GM19328 (cell line): ENCODE results near the gene CLTCL1.
"Not testable (repeated sequence)": the region's sequence is repeated elsewhere in the genome, so short reads cannot be mapped to it uniquely, and the experiment has no call there.

Experiments
- ATAC-seq: cut with Tn5 transposase; IDR thresholded peaks from one replicate; pipeline ENCODE4 v1.9.1; 2021; ENCODE audit warnings: mild to moderate bottlenecking, moderate library complexity; ENCODE audit not compliant: unreplicated experiment

Gene CLTCL1

DNA sequence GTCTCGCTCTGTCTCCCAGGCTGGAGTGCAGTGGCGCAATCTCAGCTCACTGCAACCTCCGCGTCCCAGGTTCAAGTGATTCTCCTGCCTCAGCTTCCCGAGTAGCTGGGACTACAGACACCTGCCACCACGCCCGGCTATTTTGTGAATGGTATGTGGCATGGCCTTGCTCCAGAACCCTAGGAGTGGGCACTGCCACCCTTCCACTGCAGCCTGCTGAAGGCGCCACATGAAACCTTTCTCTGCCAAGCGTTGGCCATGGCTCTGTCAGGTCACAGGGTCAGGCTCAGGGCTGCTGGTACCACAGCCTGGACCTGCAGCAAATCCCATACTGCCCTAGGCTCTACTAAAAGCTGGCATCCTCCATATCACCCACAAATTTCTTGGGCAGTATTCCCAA is 135.4 kb downstream of the CLTCL1 start:
- ATAC-seq = not testable (repeated sequence)

DNA sequence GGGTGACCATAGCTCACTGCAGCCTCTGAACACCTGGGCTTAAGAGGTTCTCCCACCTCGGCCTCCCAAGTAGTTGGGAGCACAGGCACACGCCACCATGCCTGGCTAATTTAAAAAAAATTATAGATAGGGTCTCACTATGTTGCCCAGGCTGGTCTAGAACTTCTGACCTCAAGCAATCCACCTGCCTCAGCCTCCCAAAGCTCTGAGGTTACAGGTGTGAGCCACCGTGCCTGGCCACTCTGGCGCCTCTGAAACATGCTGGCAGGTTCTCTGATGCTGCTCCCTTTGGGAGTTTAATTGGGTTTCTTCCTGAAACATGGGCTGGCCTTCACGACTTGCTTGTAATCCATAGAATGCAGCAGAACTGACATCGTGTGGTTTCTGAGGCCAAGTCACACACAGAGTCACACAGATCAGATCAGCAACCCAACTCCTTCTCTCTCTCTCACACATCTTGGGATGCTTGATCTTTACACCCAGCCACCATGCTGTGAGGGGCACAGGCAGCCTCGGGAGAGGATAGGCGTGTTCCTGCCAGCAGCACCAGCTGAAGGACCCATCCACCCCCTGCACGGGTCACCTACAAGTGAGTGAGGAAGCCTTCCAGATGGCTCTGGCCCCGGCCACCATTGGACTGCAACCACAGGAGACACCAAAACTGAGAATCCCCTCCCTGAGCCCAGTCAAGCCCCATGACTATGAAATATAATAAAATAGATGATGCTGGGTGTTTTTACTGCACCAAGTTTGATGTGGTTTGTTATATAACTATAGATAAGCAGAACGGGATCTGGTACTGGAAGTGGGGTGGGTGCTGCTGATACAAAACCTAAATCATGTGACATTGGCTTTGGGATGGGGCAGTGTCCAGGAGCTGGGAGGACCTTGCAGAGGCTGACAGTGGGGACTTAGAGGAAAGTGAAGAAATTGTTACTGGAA is 138.3 kb downstream of the CLTCL1 start:
- ATAC-seq = no peak

DNA sequence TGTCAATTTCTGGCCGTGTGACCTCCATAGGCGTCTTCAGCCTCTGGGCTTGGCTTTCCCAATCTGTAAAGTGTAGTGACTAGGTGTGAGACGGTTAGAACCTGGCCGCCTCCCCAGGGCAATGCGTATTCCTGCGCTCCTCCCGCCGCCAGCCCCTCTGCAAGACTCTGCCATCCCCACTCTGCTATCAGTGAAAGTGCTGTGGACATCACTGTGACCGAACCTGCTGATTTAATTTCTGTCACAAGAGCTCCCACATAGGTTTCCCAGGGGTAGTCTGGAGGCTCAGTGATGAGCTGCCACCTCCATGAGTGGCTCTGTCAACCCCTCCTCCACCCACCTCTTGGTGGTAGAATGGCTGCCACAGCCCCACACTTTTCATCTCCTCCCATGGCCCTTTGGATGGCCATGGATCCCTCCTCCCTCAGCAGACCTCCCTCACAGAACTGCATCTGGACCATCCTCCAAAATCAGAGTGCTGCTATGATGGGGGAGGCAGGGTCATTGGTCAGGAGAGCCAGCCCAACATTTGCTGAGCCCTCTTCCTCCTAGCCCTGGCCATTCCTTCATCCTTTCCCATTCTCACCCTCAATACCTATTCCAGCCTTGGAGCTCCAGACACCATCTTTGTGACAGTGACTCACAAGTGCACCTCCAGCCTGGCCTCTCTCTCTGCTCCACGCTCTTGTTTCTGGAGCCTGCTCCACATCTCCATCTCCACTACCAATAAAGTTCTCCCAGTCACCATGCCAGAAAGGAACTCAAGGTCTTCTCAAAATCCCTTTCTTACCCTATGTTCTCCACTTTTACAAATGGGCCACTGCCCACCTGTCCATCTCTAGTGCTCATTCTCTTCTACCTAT is 140.0 kb downstream of the CLTCL1 start:
- no peak for ATAC-seq

DNA sequence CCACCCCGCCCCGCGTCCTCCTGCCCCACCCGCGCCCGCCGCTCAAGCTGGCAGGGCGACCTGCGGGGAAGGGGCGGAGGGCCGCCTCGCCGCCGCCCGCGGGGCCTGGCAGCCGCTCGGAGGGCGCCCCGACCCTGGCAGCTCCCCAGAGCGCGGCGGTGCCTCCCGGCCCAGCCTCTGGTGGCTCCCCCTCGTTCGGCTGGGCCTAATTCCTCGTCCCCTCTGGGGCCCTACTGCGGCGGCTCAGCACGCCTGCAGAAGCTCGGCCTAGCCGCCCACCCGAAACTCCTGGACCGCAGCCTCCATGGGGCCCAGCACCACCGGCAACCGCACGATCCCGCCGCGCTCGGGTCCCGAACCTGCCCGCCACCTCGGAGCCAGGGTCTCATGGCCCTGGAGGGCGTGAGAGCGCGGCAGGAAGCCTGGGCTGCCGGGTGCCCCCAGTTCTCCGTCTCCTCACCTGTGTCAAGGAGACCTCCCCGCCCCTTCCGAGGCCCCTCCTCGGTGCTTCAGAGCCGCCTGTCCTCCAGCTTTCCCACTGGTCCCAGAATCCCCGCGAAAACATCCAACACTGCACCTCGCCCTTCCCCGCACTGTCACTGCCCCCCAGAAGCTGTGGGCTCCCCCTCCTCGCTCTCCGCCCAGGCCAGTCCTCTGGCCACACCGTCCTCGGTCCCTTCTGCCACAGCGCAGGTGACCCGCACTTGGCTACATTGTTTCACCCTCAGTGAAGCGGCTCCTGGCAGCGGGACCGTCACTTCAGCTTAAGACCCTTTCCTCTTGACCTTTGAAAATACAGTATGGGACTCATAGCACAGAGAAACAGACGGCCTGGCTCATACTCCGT is 140.8 kb downstream of the CLTCL1 start:
- no peak for ATAC-seq

DNA sequence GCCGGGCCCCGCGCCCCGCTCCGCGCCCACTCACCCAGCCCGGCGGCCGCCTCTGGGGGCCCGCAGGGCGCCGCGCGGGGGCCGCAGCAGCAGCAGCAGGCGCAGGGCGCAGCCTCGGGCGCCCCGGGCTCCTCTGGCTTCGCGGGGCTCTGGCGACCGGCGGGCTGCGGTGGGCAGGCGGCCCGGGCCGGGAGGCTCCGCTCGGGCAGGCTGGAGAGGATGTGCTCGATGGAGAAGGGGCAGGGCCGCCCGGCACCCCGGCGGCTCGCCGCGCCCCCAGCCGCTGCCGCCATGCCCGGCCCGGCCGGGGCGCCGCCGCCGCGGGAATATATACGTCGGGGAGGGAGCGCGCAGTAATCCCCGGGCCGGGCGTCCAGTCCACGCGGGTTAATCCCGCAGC is 141.5 kb downstream of the CLTCL1 start, which contains the start of gene GSC2:
Gene GSC2, minus strand, starts transcription at position 302 of the 400 bp plus-strand sequence. Its CDS starts 9 bp downstream, at position 293.
- no peak for ATAC-seq

DNA sequence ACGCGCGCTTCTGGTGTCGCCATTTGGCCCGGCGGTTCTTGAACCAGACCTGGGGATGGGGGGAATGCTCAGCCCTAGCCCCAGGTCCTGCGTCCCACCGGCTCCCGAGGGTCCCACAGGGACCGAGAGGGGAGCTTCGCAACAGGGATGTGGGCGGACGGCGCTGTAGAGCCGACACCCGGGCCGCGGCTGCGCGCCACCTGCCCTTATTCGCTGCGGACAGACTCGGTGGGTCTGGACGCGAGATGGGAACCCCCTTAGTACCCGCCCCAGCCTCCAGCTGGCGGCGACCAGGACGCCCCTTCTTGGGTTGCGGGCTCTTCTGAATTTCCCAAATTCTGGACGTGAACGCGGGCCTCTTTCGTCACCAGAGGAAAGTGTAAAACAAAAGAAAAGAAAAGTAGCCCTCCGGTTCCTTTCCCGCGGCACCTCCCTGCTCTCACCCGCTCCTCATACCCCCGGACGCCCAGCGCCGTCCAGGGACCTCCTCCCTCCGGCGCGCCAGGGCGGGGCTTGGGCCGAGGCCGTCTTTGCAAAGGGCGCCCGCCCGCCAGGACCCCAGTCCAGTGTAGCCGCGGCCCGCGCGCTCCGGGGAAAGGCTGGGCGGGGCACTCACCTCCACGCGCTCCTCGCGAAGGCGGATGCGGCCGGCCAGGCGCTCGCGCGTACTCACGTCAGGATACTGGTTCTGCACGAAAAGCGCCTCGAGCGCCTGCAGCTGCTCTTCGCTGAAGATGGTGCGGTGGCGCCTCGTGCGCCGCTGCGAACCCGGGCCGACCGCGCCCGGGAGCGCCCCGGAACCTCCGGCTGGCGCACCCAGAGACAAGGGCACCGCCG is 142.3 kb downstream of the CLTCL1 start:
- ATAC-seq = no peak

DNA sequence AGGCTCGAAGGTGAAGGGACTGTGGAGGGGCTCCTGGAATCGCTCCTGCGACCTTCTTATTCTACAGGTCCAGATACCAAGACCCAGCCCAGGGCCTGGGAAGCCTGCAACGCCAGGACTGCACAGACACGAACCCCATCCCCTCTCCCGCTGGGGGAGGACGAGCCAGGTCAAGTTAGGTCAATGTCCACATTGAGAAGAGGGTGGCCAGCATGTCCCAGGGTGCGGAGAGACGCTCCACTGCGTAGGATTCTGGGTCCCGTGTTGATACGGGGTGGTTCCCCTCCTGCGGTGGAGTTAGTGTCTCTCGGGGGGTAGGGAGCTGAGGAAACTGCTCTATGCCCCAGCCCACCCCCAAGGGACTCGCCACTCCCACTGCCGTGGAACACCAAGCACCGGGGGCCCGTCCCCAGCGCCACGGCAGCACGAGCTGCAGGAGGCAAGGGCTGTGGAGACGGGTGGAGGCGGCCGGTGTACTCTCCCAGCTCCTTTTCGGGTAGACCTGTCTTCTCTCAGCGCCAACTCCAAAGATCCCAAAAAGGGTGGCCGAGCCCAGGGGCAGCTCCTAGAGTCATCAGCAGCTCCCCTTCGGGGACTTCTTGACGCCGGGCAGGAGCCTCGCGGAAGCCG is 143.0 kb downstream of the CLTCL1 start:
- no peak for ATAC-seq

DNA sequence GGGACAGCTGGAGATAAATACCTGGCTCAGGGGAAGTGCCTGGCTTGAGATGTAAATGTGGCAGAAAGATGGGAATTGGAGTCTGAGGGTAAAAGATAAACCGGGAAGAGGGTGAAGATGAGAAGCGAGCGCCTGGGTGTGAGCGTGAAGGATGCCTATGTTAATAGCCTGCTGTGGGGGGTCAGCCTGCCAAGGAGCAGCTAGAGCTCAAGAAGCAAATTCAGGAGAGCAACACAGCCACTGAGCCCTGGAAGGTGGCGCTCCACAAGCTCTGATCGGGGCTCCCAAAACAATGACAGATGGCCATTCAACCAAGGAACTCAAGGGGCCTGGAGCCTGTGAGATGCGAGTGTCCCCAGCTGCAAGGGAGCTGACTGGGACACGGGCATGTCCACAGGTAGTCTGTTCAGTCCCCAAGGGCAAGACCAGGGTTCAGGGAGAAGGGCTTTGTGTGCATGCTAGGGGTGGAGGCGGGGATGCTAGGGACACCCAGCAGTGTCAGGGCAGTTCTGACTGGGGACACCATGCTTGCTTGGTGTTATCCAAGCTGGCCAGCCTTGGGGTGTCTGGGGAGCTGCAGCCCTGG is 144.2 kb downstream of the CLTCL1 start:
- no peak for ATAC-seq

DNA sequence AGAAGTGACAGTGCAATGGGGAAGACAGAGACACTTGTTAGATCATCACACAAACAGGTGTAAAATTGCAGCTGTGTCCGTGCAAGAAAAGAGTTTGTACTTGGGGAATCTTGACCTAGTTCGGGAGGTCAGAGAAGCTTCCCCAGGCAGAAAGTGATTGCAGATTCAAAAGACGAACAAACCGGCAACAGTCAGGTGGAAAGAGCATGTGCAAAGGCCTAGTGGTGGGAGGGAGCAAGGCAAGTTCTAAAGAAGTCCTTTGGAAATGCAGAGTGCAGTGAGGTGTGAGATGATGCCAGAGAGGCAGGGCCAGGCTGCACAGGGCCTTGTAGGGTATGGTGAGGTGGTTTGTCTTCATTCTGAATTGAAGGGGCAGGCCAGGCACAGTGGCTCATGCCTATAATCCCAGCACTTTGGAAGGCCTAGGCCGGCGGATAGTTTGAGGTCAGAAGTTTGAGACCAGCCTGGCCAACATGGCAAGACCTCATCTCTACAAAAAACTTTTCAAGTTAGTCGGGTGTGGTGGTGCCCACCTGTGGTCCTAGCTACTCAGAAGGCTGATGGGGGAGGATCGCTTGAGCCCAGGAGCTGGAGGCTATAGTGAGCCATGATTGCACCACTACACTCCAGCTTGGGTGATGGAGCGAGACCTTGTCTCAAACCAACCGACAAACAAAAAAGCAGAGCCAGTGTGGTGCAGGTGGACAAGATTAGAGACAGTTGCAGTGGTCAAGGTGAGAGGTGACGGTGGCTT is 145.1 kb downstream of the CLTCL1 start:
- ATAC-seq = no peak

DNA sequence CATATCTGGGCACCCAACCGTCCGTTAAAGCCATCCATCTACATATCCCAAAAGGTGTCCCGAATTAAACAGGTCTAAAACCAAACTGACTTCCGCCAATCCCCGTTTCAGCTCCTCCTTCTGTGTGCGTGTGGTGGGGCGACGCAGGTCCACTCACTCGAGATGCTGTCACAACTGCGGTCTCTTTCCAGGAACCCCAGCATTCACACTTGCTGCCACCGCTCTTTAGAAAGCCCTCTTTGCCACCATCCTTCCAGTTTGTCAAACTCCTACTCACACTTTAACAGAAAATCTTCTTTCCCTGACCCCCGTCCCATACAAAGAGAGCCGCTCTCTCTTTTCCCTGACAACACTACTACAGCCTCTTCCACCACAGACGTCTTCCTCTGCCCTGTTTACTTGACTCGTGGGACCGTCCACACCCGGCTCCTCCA is 147.5 kb downstream of the CLTCL1 start:
- no peak for ATAC-seq

DNA sequence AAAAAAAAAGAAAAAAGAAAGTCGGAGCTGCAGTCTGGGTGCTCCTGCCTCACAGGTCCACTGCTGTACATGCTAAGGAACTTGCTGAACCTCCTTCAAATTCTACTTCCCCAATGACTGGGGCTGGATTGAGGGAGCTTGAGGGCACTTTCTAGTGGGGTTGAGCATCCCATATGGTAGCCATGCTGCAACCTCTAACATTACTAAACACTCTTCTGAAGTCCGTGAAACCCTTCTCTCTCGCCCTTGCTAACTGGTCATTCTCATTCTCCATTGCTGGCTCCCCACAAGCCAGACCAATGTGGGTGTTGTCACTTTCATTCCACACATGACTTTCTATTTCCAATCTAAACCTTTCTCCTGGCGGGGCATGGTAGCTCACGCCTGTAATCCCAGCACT is 148.3 kb downstream of the CLTCL1 start:
- ATAC-seq = no peak

DNA sequence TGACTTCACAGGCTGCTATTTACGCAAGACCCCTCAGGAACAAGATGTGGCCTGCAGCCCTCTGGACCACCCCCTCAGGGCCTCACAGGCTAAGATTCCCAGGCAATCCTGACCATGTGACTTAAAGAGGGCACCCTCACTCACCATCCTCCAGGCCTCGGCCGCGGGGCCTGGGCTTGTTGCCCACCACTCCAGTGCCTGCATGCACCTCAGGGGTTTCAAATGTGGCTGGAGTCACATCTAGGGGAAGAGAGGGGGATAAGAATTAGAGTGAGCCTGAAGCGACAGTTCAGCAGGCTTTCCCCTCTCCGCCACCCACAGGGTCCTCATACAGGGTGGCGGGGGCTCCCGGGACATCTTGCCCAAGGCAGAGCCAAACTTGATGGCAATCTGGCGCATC is 149.1 kb downstream of the CLTCL1 start:
- ATAC-seq = no peak

DNA sequence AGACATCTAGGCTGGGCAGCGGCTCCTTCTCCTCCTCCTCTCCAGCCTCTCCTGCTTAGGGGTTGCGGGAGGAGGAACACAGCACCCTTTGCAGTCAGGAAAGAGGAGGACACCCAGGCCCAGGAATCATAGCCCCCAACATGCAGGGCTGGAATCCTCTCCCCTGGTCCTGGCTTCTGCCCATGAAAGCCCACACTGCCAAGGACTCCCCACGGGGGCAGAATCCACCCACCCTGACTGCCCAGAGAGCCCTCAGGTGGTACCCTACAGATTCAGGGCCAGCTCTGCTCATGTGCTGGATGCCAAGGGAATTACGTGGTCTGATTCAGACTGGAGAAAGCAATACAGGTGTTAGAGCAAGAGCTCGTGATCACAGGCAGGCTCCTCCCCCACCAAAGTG is 151.5 kb downstream of the CLTCL1 start:
- ATAC-seq = no peak

DNA sequence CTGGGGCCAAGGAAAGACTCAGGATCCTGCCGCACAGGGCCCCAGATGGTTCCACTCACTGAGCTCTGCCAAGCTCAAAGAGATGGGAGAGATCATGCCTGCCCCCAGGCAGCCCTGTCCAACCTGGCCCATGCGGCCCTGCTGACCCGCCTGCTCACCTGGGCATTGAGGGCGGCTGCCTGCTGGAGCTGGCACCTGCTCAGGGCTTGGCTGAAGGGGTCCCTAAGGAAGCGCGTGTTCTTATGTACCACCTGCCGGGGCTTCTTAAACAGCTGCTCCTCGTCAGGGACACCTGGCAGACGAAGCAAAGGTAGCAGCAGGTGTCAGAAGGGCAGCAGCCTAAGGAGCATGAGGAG is 152.5 kb downstream of the CLTCL1 start:
- no peak for ATAC-seq

DNA sequence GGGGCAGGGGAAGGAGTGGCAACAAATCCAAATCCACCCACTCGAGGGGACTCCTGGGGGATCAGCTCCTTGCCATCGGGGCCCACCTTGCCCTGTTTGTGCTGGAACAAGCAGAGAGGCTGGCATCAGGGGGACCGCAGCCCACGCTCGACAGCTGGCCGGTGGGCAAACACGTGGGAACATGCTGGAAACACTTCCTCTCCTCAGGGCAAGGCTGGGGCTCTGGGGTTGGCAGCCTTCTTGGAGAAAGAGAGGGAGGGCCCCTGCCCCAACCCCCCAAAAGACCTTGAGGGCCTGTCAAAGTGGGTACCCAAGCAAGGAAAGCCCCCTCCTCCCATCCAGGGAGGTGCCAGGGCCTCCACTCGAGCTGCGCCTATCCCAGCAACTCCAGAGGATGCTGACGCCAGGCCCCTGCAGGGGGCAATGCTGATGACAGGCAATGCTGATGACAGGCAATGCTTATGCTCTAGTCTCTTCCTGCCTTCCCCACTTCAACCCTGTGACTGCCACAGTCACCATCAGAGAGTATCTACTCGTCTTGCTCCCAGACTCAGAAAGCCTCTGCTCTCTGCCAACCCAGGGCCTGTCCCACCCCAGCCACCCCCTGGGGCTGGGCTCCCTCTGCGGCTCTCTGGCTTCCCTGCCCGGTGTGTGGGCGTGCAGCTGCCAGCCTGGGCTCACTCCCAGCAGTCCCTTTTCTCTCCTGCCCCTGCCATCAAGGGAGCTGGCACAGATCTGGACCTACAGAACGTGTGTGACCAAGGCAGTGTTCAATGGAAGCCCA is 153.1 kb downstream of the CLTCL1 start:
- ATAC-seq = no peak

DNA sequence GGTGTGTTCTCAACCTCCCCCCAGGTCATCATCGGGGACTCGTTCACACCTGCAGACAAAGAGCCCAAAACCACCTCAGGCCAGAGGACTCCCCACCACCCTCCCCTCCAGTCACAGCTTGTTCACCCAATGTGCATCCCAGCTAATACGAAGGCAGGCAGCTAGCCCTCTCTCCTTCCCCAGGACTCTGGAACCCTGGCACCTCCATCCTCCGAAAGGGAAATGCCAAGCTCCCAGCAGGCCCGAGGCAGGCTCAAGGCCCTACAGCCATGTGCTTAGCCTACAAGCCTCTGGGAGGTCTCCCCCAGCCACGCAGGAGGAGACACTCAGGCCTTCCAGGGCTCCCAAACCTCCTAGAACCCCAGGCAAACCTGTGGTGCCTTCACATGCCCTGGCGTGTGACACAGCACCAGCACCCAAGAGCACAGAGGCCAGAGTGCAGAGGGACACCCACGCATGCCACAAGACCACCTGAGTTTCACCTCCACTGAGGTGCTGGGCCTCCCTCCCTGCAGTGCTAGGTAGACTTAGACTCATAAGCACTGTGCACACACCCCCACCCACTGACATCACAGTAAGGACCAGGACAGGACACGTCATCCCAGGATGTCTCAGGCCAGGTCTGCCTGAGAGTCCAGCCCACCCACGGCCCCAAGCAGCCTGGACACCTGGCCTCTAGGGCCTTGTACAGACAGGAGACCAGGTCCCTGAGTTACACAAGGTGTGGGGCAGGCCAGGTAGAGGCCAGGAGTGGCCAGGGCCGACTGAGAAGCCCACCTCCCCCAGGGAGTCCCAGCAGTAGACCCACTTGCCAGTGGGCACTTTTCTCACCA is 153.9 kb downstream of the CLTCL1 start:
- no peak for ATAC-seq

DNA sequence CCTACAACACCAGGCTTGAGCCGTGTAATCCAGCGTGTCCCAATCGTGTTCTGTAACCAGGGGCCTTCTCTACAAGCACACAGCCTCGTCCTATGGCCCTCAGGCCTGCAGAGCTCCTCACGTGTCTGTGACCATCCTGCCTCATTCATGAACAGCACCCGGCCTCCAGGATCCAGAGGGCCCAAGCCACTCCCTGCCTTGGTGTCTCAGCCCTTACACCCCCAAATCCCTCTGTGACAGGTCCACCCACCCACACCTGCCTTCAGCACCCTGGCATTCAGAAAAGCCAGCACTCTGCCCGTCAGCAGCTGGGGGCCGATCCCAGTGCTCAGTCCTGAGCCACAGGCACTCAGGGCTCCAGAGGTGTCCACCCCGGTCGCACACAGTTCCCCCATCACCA is 154.6 kb downstream of the CLTCL1 start:
- ATAC-seq = no peak
